WTC11 (cell line): Measurements from ENCODE around the gene EGF.

ENCODE experiments used
- ETV6 ChIP-seq: sonication (generic); formaldehyde crosslinking; IDR thresholded peaks from 2 replicates; pipeline ENCODE4 v1.8.1; 2022; ENCODE audit warnings: mild to moderate bottlenecking, missing genetic modification reagents
- IRF2 ChIP-seq: sonication (generic); formaldehyde crosslinking; IDR thresholded peaks from 2 replicates; pipeline ENCODE4 v1.8.0; 2022; ENCODE audit warnings: low read depth, missing genetic modification reagents, borderline replicate concordance
- NFYB ChIP-seq: sonication (generic); formaldehyde crosslinking; conservative IDR thresholded peaks from 2 replicates; pipeline ENCODE4 v1.8.0; 2022; ENCODE audit warnings: low read depth, missing genetic modification reagents
- NR2C2 ChIP-seq: sonication (generic); formaldehyde crosslinking; IDR thresholded peaks from 2 replicates; pipeline ENCODE4 v1.8.0; 2022; ENCODE audit warnings: mild to moderate bottlenecking, missing genetic modification reagents
- SMAD4 ChIP-seq: sonication (generic); formaldehyde crosslinking; IDR thresholded peaks from 2 replicates; pipeline ENCODE4 v1.8.0; 2022; ENCODE audit warnings: mild to moderate bottlenecking, missing genetic modification reagents
- SP1 ChIP-seq: sonication (generic); formaldehyde crosslinking; conservative IDR thresholded peaks from 2 replicates; pipeline ENCODE4 v1.8.1; 2022; ENCODE audit warnings: missing genetic modification reagents
- ZNF138 ChIP-seq: sonication (generic); formaldehyde crosslinking; conservative IDR thresholded peaks from 2 replicates; pipeline ENCODE4 v1.8.1; 2022; ENCODE audit warnings: mild to moderate bottlenecking, moderate library complexity, missing genetic modification reagents
- TF ChIP-seq, protein P1 (sequence below): sonication (generic); formaldehyde crosslinking; conservative IDR thresholded peaks from 2 replicates; pipeline ENCODE4 v1.8.1; 2022; ENCODE audit warnings: mild to moderate bottlenecking, missing genetic modification reagents
- TF ChIP-seq, protein P2 (sequence below): fragments of 200-600 bp; IDR thresholded peaks from 2 replicates; pipeline ENCODE4 v1.8.0; 2022; ENCODE audit warnings: antibody characterized with exemption
- TF ChIP-seq, protein P3 (sequence below): sonication (generic); formaldehyde crosslinking; IDR thresholded peaks from 2 replicates; pipeline ENCODE4 v1.8.1; 2022; ENCODE audit warnings: low read depth, missing genetic modification reagents, borderline replicate concordance
- TF ChIP-seq, protein P4 (sequence below): sonication (generic); formaldehyde crosslinking; IDR thresholded peaks from 2 replicates; pipeline ENCODE4 v1.8.0; 2022; ENCODE audit warnings: mild to moderate bottlenecking, missing genetic modification reagents

GRCh38 chr4:109902559-109903251 is 10.0 kb upstream of the EGF start:
- TF ChIP-seq, protein P1, sequence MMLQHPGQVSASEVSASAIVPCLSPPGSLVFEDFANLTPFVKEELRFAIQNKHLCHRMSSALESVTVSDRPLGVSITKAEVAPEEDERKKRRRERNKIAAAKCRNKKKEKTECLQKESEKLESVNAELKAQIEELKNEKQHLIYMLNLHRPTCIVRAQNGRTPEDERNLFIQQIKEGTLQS (CRISPR knock-in tag), result no peak
- TF ChIP-seq, protein P2, sequence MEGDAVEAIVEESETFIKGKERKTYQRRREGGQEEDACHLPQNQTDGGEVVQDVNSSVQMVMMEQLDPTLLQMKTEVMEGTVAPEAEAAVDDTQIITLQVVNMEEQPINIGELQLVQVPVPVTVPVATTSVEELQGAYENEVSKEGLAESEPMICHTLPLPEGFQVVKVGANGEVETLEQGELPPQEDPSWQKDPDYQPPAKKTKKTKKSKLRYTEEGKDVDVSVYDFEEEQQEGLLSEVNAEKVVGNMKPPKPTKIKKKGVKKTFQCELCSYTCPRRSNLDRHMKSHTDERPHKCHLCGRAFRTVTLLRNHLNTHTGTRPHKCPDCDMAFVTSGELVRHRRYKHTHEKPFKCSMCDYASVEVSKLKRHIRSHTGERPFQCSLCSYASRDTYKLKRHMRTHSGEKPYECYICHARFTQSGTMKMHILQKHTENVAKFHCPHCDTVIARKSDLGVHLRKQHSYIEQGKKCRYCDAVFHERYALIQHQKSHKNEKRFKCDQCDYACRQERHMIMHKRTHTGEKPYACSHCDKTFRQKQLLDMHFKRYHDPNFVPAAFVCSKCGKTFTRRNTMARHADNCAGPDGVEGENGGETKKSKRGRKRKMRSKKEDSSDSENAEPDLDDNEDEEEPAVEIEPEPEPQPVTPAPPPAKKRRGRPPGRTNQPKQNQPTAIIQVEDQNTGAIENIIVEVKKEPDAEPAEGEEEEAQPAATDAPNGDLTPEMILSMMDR, result no peak
- TF ChIP-seq SMAD4 (CRISPR knock-in tag), result no peak
- TF ChIP-seq NFYB (CRISPR knock-in tag), result no peak
- TF ChIP-seq ZNF138 (CRISPR knock-in tag), result no peak
- TF ChIP-seq IRF2, result no peak
- TF ChIP-seq, protein P3, sequence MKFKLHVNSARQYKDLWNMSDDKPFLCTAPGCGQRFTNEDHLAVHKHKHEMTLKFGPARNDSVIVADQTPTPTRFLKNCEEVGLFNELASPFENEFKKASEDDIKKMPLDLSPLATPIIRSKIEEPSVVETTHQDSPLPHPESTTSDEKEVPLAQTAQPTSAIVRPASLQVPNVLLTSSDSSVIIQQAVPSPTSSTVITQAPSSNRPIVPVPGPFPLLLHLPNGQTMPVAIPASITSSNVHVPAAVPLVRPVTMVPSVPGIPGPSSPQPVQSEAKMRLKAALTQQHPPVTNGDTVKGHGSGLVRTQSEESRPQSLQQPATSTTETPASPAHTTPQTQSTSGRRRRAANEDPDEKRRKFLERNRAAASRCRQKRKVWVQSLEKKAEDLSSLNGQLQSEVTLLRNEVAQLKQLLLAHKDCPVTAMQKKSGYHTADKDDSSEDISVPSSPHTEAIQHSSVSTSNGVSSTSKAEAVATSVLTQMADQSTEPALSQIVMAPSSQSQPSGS (CRISPR knock-in tag), result no peak
- TF ChIP-seq, protein P4, sequence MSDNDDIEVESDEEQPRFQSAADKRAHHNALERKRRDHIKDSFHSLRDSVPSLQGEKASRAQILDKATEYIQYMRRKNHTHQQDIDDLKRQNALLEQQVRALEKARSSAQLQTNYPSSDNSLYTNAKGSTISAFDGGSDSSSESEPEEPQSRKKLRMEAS (CRISPR knock-in tag), result no peak
- TF ChIP-seq ETV6, result no peak
- no peak for TF ChIP-seq SP1 (CRISPR knock-in tag)
- TF ChIP-seq NR2C2 (CRISPR knock-in tag), result no peak
